Activated naive CD4-positive, alpha-beta T cell treated with anti-CD3 and anti-CD28 coated beads for 36 hours (primary cell): ENCODE data around the gene SLCO3A1. TPM values are rescaled to one million over a fixed set of nuclear protein-coding genes. Genes with fewer than 3 reads are reported as not detected.

ENCODE experiments used
- CTCF ChIA-PET: fragments of 350-600 bp; sonication (Branson Sonifier 250); formaldehyde crosslinking; loops from one replicate; lab custom pipeline; 2021; ENCODE audit warnings: antibody characterized with exemption; lab: Charles Lee
- DNase-seq: peaks from one replicate; pipeline ENCODE4 v3.0.0-alpha.2; 2020
- H3K27ac Mint-ChIP-seq: one replicate; pipeline ENCODE4 v1.8.0; 2021; ENCODE audit warnings: mild to moderate bottlenecking, mixed read lengths
- H3K27me3 Mint-ChIP-seq: one replicate; pipeline ENCODE4 v1.8.0; 2021; ENCODE audit warnings: low read depth, mixed read lengths
- H3K36me3 Mint-ChIP-seq: one replicate; pipeline ENCODE4 v1.8.0; 2021; ENCODE audit warnings: low read depth, mixed read lengths
- H3K4me1 Mint-ChIP-seq: one replicate; pipeline ENCODE4 v1.8.0; 2021; ENCODE audit warnings: low read depth, mixed read lengths
- H3K4me3 Mint-ChIP-seq: one replicate; pipeline ENCODE4 v1.8.0; 2021; ENCODE audit warnings: mild to moderate bottlenecking, moderate library complexity, mixed read lengths
- H3K9me3 Mint-ChIP-seq: one replicate; pipeline ENCODE4 v1.8.0; 2021; ENCODE audit warnings: mixed read lengths
- intact Hi-C: fragments of 100-400 bp; cut with micrococcal nuclease; formaldehyde crosslinking; loops from one replicate; pipeline ENCODE4 v1.15.1; 2023
- total RNA-seq, 2 experiments: library from RNA; stranded (reverse); gene quantifications; one replicate each; pipeline ENCODE4 v1.2.3, GENCODE V29; 2021

SLCO3A1 gene
- total RNA-seq, 2 experiments from 2014 or later = 3.1 to 3.3 TPM

- H3K4me1 Mint-ChIP-seq = no peaks in the 10 kb centered on the region
- CTCF ChIA-PET = no interaction called here
- peaks cover 1% of the 10 kb centered on the region for H3K36me3 Mint-ChIP-seq
- no peak for DNase-seq
- H3K4me3 Mint-ChIP-seq = no peak overlapping the region
- no peaks in the 10 kb centered on the region for H3K27me3 Mint-ChIP-seq
- no peak overlapping the region for H3K27ac Mint-ChIP-seq
- no peaks in the 10 kb centered on the region for H3K9me3 Mint-ChIP-seq
- intact Hi-C loops = no loop called here
These were observed 293.1 kb downstream of the SLCO3A1 start for GRCh38 chr15:92146511-92147150.

- no peak overlapping the region for H3K4me3 Mint-ChIP-seq
- no peaks in the 10 kb centered on the region for H3K4me1 Mint-ChIP-seq
- intact Hi-C loops = no loop called here
- CTCF ChIA-PET = interaction anchor here (1.5 kb wide), 1 partner anchor 566 kb away, joined by 3 read pairs; no protein-coding TSS in a partner anchor
- no peak overlapping the region for H3K27ac Mint-ChIP-seq
- no peak for DNase-seq
- no peaks in the 10 kb centered on the region for H3K9me3 Mint-ChIP-seq
- peaks cover 1% of the 10 kb centered on the region for H3K36me3 Mint-ChIP-seq
- H3K27me3 Mint-ChIP-seq = no peaks in the 10 kb centered on the region
These were observed 295.5 kb downstream of the SLCO3A1 start for GRCh38 chr15:92149029-92149428.

GRCh38 chr15:92149465-92149864 is 296.0 kb downstream of the SLCO3A1 start:
- no peak for DNase-seq
- CTCF ChIA-PET = interaction anchor here (0.6 kb wide), 1 partner anchor 1008 kb away, joined by 6 read pairs; no protein-coding TSS in a partner anchor
- intact Hi-C loops = no loop called here
- Mint-ChIP-seq H3K4me1 (no peaks in the 10 kb centered on the region), H3K4me3 (no peak overlapping the region), H3K27ac (no peak overlapping the region), H3K9me3 (no peaks in the 10 kb centered on the region), H3K36me3 (peaks cover 1% of the 10 kb centered on the region), H3K27me3 (no peaks in the 10 kb centered on the region)

GRCh38 chr15:92151168-92151567 is 297.7 kb downstream of the SLCO3A1 start:
- no peak overlapping the region for H3K27ac Mint-ChIP-seq
- CTCF ChIA-PET = no interaction called here
- no peaks in the 10 kb centered on the region for H3K4me1 Mint-ChIP-seq
- no peaks in the 10 kb centered on the region for H3K27me3 Mint-ChIP-seq
- H3K9me3 Mint-ChIP-seq = no peaks in the 10 kb centered on the region
- H3K36me3 Mint-ChIP-seq = peaks cover 3% of the 10 kb centered on the region
- no peak overlapping the region for H3K4me3 Mint-ChIP-seq
- intact Hi-C loops = no loop called here
- no peak for DNase-seq

- intact Hi-C loops = no loop called here
- CTCF ChIA-PET = no interaction called here
- peaks cover 3% of the 10 kb centered on the region for H3K36me3 Mint-ChIP-seq
- H3K4me3 Mint-ChIP-seq = no peak overlapping the region
- no peaks in the 10 kb centered on the region for H3K4me1 Mint-ChIP-seq
- H3K9me3 Mint-ChIP-seq = no peaks in the 10 kb centered on the region
- no peak overlapping the region for H3K27ac Mint-ChIP-seq
- DNase-seq = no peak
- no peaks in the 10 kb centered on the region for H3K27me3 Mint-ChIP-seq
These were observed 298.2 kb downstream of the SLCO3A1 start for GRCh38 chr15:92151741-92152140.

GRCh38 chr15:92152983-92153382 is 299.5 kb downstream of the SLCO3A1 start:
- Mint-ChIP-seq H3K36me3 (peaks cover 8% of the 10 kb centered on the region), H3K27ac (no peak overlapping the region), H3K27me3 (no peaks in the 10 kb centered on the region), H3K4me1 (peaks cover 3% of the 10 kb centered on the region), H3K9me3 (no peaks in the 10 kb centered on the region), H3K4me3 (no peak overlapping the region)
- CTCF ChIA-PET = no interaction called here
- no peak for DNase-seq
- intact Hi-C loops = no loop called here

GRCh38 chr15:92153620-92154019 is 300.1 kb downstream of the SLCO3A1 start:
- Mint-ChIP-seq H3K4me3 (no peak overlapping the region), H3K27me3 (no peaks in the 10 kb centered on the region), H3K27ac (no peak overlapping the region), H3K9me3 (no peaks in the 10 kb centered on the region), H3K36me3 (peaks cover 8% of the 10 kb centered on the region), H3K4me1 (peaks cover 9% of the 10 kb centered on the region)
- CTCF ChIA-PET = no interaction called here
- no peak for DNase-seq
- intact Hi-C loops = no loop called here

GRCh38 chr15:92155934-92156333 is 302.4 kb downstream of the SLCO3A1 start:
- intact Hi-C loops = no loop called here
- H3K27ac Mint-ChIP-seq = no peak overlapping the region
- H3K36me3 Mint-ChIP-seq = peaks cover 7% of the 10 kb centered on the region
- no peaks in the 10 kb centered on the region for H3K27me3 Mint-ChIP-seq
- CTCF ChIA-PET = no interaction called here
- no peaks in the 10 kb centered on the region for H3K9me3 Mint-ChIP-seq
- H3K4me3 Mint-ChIP-seq = no peak overlapping the region
- DNase-seq = no peak
- peaks cover 22% of the 10 kb centered on the region for H3K4me1 Mint-ChIP-seq

GRCh38 chr15:92157666-92158298 is 304.3 kb downstream of the SLCO3A1 start:
- Mint-ChIP-seq H3K27me3 (no peaks in the 10 kb centered on the region), H3K36me3 (peaks cover 7% of the 10 kb centered on the region), H3K4me3 (no peak overlapping the region), H3K9me3 (no peaks in the 10 kb centered on the region), H3K27ac (no peak overlapping the region), H3K4me1 (peaks cover 26% of the 10 kb centered on the region)
- no peak for DNase-seq
- intact Hi-C loops = loop anchor here (1.0 to 2.0 kb wide), 3 partner anchors 63 to 305 kb away; partner anchors contain the start of gene SLCO3A1
- CTCF ChIA-PET = interaction anchor here (0.6 to 1.1 kb wide), 3 partner anchors 56 to 165 kb away, joined by 3 read pairs; no protein-coding TSS in a partner anchor

- CTCF ChIA-PET = interaction anchor here (0.7 to 1.1 kb wide), 2 partner anchors 57 to 67 kb away, joined by 3 read pairs; no protein-coding TSS in a partner anchor
- peak; percentile 83 for DNase-seq
- no peak overlapping the region for H3K27ac Mint-ChIP-seq
- H3K4me1 Mint-ChIP-seq = peaks cover 26% of the 10 kb centered on the region
- no peak overlapping the region for H3K4me3 Mint-ChIP-seq
- H3K27me3 Mint-ChIP-seq = no peaks in the 10 kb centered on the region
- intact Hi-C loops = loop anchor here (1.0 to 2.0 kb wide), 3 partner anchors 64 to 306 kb away; partner anchors contain the start of gene SLCO3A1
- no peaks in the 10 kb centered on the region for H3K9me3 Mint-ChIP-seq
- peaks cover 7% of the 10 kb centered on the region for H3K36me3 Mint-ChIP-seq
These were observed 304.9 kb downstream of the SLCO3A1 start for GRCh38 chr15:92158426-92158825.

GRCh38 chr15:92159481-92159880 is 306.0 kb downstream of the SLCO3A1 start:
- H3K27ac Mint-ChIP-seq = no peak overlapping the region
- CTCF ChIA-PET = no interaction called here

GRCh38 chr15:92159906-92160841 is 306.7 kb downstream of the SLCO3A1 start:
- Mint-ChIP-seq H3K27ac (no peak overlapping the region), H3K4me3 (no peak overlapping the region), H3K4me1 (peaks cover 26% of the 10 kb centered on the region), H3K36me3 (peaks cover 5% of the 10 kb centered on the region), H3K9me3 (no peaks in the 10 kb centered on the region), H3K27me3 (no peaks in the 10 kb centered on the region)
- no peak for DNase-seq
- CTCF ChIA-PET = no interaction called here
- intact Hi-C loops = loop anchor here (2.0 kb wide), 2 partner anchors 65 to 307 kb away; partner anchors contain the start of gene SLCO3A1

More at GRCh38 chr15:92159481-92159880, 306.0 kb downstream of the SLCO3A1 start:
- Mint-ChIP-seq H3K4me3 (no peak overlapping the region), H3K27me3 (no peaks in the 10 kb centered on the region), H3K36me3 (peaks cover 7% of the 10 kb centered on the region), H3K4me1 (peaks cover 26% of the 10 kb centered on the region), H3K9me3 (no peaks in the 10 kb centered on the region)
- no peak for DNase-seq
- intact Hi-C loops = loop anchor here (2.0 kb wide), 2 partner anchors 65 to 307 kb away; partner anchors contain the start of gene SLCO3A1
